IMR-90 (cell line): ENCODE results near the gene SLC30A2.
A peak's percentile ranks its signal among the peaks of the same experiment; 100 is the strongest.

Experiments used
- CEBPB ChIP-seq: IDR thresholded peaks from 2 replicates; pipeline ENCODE4 v1.6.1; 2012; ENCODE audit warnings: low read depth, low read length, improper control_type of control experiment
- ELK1 ChIP-seq: fragments of 150-350 bp; IDR thresholded peaks from 2 replicates; pipeline ENCODE4 v1.6.1; 2016; ENCODE audit warnings: low read depth, mild to moderate bottlenecking, low read length, moderate library complexity, borderline replicate concordance
- MAFK ChIP-seq: IDR thresholded peaks from 2 replicates; pipeline ENCODE4 v1.6.1; 2012; ENCODE audit warnings: low read depth, low read length, improper control_type of control experiment
- MAZ ChIP-seq: IDR thresholded peaks from 2 replicates; pipeline ENCODE4 v1.6.1; 2012; ENCODE audit warnings: low read depth, mild to moderate bottlenecking, low read length, improper control_type of control experiment, moderate library complexity, borderline replicate concordance
- POLR2A ChIP-seq: IDR thresholded peaks from 2 replicates; pipeline ENCODE4 v1.6.1; 2012; ENCODE audit warnings: mild to moderate bottlenecking, low read depth, low read length
- RFX5 ChIP-seq: IDR thresholded peaks from 2 replicates; pipeline ENCODE4 v1.8.0; 2012; ENCODE audit warnings: low read depth, mild to moderate bottlenecking, low read length, moderate library complexity
- SMC3 ChIP-seq: fragments of 150-350 bp; IDR thresholded peaks from 2 replicates; pipeline ENCODE4 v1.6.1; 2016; ENCODE audit warnings: low read depth, mild to moderate bottlenecking, antibody characterized with exemption, low read length, moderate library complexity
- TF ChIP-seq, protein P1 (sequence below): conservative IDR thresholded peaks from 2 replicates; pipeline ENCODE4 v1.5.1; 2012; ENCODE audit warnings: mild to moderate bottlenecking, low read depth, low read length, improper control_type of control experiment
- TF ChIP-seq, protein P2 (sequence below): fragments of 150-350 bp; IDR thresholded peaks from 2 replicates; pipeline ENCODE4 v1.6.1; 2017; ENCODE audit warnings: mild to moderate bottlenecking, antibody characterized with exemption, low read length, low read depth

GRCh38 chr1:25991937-25992688, 53.8 kb downstream of the SLC30A2 start:
- TF ChIP-seq RFX5, result no peak
- TF ChIP-seq, protein P1, sequence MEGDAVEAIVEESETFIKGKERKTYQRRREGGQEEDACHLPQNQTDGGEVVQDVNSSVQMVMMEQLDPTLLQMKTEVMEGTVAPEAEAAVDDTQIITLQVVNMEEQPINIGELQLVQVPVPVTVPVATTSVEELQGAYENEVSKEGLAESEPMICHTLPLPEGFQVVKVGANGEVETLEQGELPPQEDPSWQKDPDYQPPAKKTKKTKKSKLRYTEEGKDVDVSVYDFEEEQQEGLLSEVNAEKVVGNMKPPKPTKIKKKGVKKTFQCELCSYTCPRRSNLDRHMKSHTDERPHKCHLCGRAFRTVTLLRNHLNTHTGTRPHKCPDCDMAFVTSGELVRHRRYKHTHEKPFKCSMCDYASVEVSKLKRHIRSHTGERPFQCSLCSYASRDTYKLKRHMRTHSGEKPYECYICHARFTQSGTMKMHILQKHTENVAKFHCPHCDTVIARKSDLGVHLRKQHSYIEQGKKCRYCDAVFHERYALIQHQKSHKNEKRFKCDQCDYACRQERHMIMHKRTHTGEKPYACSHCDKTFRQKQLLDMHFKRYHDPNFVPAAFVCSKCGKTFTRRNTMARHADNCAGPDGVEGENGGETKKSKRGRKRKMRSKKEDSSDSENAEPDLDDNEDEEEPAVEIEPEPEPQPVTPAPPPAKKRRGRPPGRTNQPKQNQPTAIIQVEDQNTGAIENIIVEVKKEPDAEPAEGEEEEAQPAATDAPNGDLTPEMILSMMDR, result no peak
- TF ChIP-seq POLR2A, result no peak
- no peak for TF ChIP-seq SMC3
- TF ChIP-seq, protein P2, sequence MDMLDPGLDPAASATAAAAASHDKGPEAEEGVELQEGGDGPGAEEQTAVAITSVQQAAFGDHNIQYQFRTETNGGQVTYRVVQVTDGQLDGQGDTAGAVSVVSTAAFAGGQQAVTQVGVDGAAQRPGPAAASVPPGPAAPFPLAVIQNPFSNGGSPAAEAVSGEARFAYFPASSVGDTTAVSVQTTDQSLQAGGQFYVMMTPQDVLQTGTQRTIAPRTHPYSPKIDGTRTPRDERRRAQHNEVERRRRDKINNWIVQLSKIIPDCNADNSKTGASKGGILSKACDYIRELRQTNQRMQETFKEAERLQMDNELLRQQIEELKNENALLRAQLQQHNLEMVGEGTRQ, result no peak
- no peak for TF ChIP-seq MAZ
- TF ChIP-seq CEBPB, result peak; percentile 41; the same call in 1 of the 2 replicates
- TF ChIP-seq MAFK, result no peak
- TF ChIP-seq ELK1, result no peak
